Dendritic cell treated with granulocyte-macrophage colony-stimulating factor and Interleukin-4, amounts not matched to agents 40 ng/mL and 50 ng/mL, for 4 days (primary cell): ENCODE measurements around the gene MYH14.
A peak's percentile ranks its signal among the peaks of the same experiment; 100 is the strongest.
"Not testable (repeated sequence)": the region's sequence is repeated elsewhere in the genome, so short reads cannot be mapped to it uniquely, and the experiment has no call there.

Experiments
- H3K27ac Mint-ChIP-seq: one replicate; pipeline ENCODE4 v1.8.0; 2022; ENCODE audit warnings: mild to moderate bottlenecking, mixed read lengths
- H3K27me3 Mint-ChIP-seq: one replicate; pipeline ENCODE4 v1.8.0; 2022; ENCODE audit warnings: mild to moderate bottlenecking, mixed read lengths
- H3K36me3 Mint-ChIP-seq: one replicate; pipeline ENCODE4 v1.8.0; 2022; ENCODE audit warnings: low read depth, mixed read lengths
- H3K4me1 Mint-ChIP-seq: one replicate; pipeline ENCODE4 v1.8.0; 2022; ENCODE audit warnings: low read depth, mixed read lengths
- H3K4me3 Mint-ChIP-seq: one replicate; pipeline ENCODE4 v1.8.0; 2022; ENCODE audit warnings: mild to moderate bottlenecking, moderate library complexity, mixed read lengths
- H3K9me3 Mint-ChIP-seq: one replicate; pipeline ENCODE4 v1.8.0; 2022; ENCODE audit warnings: mixed read lengths
- intact Hi-C: fragments of 100-400 bp; cut with micrococcal nuclease; formaldehyde crosslinking; loops from one replicate; pipeline ENCODE4 v1.15.0; 2022

The MYH14 gene

DNA sequence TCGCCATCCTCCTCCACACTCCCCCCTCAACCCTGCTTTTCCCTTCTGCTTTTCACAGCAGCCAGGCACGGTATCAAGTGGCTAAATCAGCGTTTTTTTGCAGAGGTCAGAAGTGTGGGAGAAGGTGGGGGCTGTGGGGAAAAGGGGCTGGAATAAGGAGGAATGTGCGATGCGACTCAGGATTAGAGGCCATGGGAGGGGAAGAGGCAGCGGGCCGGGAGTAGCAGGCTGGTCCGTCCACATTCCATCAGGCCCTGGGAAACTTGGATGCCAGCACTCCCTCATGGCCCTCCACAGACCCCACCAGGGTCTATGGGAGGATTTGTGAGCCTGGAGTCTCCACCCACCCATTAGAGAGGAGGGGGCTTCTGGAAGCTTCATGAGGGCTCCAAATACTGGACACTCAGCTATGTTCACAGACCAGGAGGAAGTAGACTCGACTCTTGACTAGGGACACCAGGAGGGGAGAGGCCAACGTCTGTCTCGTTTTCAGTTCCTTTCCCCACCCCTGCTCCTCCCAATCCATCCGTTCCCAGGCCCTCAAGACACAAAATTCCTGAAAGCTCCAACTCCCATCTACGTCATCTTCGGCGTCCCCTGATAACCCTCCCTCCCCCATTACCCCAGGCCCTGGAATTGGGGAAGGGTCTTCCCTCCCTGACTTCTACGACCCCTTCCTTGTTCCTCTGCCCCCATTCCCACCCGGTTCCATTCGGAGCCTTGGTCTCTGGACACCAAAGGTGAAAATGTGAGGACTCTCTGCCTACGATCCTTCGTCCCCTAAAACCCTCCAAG, 129.0 kb downstream of the MYH14 start:
- no peaks in the 10 kb centered on the region for H3K9me3 Mint-ChIP-seq

DNA sequence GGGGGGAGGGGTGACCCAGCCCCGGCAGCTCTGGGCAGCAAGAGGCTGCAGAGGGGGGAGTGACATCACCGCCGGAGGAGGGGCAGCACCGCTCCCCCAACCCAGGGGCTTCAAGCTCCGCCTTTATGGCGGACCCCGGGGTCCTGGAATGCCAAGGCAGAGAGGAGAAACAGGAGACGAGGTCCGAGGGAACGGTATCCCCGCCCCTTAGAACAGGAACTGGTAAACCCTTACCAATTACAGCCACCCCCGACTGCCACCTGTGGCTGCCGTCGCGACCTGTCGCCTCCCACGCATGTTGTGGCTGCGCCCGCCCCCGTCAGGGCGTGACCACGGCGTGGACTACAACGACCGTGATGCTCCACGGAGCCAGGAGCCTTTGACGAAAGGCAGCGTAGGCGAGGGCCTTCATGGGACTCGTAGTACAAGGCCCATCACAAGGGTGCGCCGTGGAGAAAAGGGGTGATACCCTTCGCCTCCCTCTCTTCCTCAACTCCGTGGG, 129.9 kb downstream of the MYH14 start:
- no peaks in the 10 kb centered on the region for H3K27me3 Mint-ChIP-seq
- intact Hi-C loops: no loop called here
- peaks cover 48% of the 10 kb centered on the region for H3K36me3 Mint-ChIP-seq
- no peaks in the 10 kb centered on the region for H3K9me3 Mint-ChIP-seq
- peak overlapping the region; percentile 84 for H3K27ac Mint-ChIP-seq
- H3K4me3 Mint-ChIP-seq: peak overlapping the region; percentile 81
- H3K4me1 Mint-ChIP-seq: peaks cover 89% of the 10 kb centered on the region

More for the DNA sequence above, 129.0 kb downstream of the MYH14 start:
- Mint-ChIP-seq H3K4me1 (peaks cover 86% of the 10 kb centered on the region), H3K27ac (peak overlapping the region; percentile 84), H3K36me3 (peaks cover 43% of the 10 kb centered on the region), H3K4me3 (peak overlapping the region; percentile 81), H3K27me3 (peaks cover 5% of the 10 kb centered on the region)
- intact Hi-C loops: no loop called here

DNA sequence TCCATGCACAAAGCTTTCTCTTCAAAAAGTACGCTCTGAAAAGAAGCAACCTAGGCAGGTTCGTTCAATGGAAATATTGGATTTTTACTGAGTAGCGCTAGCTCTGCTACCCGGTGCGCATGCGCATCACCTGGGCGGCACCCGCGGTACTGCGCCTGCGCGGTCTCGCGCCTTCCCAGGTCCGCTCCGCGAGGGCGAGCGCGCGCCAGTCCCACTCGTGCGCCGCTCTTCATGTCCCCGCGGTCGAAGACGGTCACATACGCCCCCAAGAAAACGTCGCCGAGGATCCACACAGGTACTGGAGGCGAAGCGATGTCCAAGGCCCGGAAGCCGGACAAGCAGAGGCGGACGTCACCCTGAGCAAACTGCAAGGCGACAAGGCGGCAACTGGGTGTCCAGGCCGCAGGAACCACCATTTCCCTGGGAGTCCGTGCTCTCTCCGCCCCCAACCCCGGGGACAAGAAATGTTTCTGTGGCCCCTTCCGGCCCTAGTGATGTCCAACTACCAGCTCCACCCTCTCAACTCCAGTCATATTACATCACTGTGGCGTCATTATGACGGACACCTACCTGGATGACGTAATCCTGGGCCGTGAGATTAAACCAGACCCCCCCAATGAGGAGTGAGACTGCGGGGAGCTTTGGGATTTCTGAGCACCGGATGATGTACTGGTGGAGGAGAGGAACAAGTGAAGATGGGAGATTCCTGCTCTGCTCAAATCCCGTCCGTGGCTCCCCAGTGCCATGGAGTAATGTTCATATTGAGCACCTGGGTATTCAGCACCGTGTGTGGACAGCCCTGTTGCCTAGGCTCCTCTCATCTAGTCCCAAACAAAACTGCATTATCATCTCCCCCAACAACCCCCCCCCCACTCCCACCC, 130.6 kb downstream of the MYH14 start:
- Mint-ChIP-seq H3K36me3 (peaks cover 51% of the 10 kb centered on the region), H3K27ac (peak overlapping the region; percentile 84), H3K27me3 (no peaks in the 10 kb centered on the region), H3K4me3 (peak overlapping the region; percentile 81), H3K4me1 (peaks cover 91% of the 10 kb centered on the region), H3K9me3 (no peaks in the 10 kb centered on the region)
- intact Hi-C loops: no loop called here

DNA sequence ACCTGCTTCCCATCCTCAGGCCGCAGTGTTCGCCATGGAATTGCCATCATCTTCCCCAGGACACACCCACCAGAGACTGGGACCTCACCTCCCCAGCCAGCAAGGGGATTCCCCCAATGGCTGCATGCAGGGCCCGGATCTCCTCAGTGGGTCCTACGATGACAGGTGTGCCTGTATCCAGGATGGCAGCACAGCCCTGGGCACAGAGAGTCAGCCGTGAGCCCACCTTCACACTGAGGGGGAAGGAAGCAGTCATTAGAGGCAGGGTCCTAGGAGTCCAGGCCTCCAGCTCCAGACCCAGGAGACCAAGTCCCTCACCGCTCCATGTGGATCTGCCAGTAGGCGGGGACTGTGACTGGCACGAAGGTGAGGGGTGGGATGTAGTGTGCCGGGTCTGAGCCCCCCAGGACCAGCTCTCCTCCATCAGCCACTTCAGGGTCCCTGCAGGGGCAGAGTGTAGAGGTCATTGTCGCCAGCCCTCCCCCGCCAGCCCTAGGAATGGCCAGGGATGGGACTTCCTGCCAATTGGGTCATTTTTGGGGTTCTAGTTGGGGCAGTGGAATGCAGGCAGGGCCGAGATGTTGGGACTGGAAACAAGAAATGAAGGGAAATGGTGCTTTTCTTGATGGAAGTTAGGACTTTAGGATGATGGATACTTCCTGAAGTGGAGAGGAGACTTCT, 131.5 kb downstream of the MYH14 start:
- Mint-ChIP-seq H3K27ac (peak overlapping the region; percentile 84), H3K4me3 (peak overlapping the region; percentile 10), H3K36me3 (peaks cover 51% of the 10 kb centered on the region), H3K4me1 (peaks cover 92% of the 10 kb centered on the region), H3K27me3 (no peaks in the 10 kb centered on the region), H3K9me3 (no peaks in the 10 kb centered on the region)
- intact Hi-C loops: no loop called here

DNA sequence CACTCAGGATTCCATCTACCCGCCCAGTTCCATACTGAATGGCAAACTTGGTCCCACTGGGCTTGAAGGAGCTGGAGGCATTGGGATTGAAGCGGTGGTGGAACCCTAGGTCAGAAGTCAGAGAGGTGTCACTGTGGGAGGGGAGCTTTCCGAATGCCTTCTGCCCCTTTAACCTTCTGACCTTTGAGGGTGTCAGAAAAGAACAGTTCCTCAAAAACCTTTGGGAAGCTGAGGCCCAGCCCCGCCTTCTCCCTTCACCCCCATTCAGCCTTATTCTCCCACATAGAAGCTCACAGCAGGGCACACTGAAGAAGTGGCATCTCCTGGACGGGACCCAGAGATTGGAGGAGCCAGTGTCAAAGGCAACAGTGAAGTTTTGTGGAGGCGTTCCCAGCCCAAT, 133.6 kb downstream of the MYH14 start:
- peaks cover 51% of the 10 kb centered on the region for H3K36me3 Mint-ChIP-seq
- H3K9me3 Mint-ChIP-seq, H3K4me3 Mint-ChIP-seq, H3K27me3 Mint-ChIP-seq, intact Hi-C loops: not testable (repeated sequence)
- peak overlapping the region; percentile 55 for H3K27ac Mint-ChIP-seq
- peaks cover 81% of the 10 kb centered on the region for H3K4me1 Mint-ChIP-seq

DNA sequence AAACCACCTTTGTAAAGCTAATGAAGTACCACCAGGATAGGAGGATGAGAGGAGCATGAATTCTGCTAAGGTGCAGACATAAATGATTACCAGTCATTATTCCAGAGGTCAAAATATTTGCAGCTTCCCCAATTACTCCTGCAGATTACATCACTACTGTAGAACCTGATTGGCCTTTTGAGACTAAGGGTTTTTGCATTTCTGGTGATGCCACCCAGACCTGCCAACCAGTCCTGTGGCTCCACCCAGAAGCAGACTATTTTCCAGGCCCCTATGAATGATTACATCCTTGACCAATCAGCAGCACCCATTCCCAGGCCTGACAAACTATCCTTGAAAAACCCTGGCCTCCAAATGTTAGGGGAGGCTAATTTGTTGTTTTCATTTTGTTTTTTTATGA, 136.9 kb downstream of the MYH14 start:
- H3K4me3 Mint-ChIP-seq: no peak overlapping the region
- H3K4me1 Mint-ChIP-seq: peaks cover 77% of the 10 kb centered on the region
- no peaks in the 10 kb centered on the region for H3K27me3 Mint-ChIP-seq

DNA sequence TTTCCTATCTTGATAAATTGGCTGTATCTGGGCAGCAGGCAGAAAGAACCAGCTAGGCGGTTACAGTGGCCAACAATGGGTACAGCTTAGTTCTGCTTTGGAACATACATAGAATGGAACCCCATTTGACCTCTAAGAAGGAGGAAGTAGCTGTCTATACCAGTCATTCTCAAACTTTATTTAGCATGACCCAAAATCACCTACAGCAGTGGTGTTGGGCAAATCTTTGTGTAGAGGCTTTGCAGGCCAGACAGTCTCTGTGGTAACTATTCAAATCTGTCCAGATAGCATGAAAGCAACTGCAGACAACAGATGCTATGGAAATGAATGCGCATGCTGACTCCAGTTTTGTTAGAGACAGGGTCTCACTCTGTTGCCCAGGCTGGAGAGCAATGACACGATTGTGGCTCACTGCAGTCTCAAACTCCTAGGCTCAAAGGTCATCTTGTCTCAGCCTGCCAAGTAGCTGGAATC, 137.7 kb downstream of the MYH14 start:
- peaks cover 31% of the 10 kb centered on the region for H3K36me3 Mint-ChIP-seq
- H3K27me3 Mint-ChIP-seq: no peaks in the 10 kb centered on the region
- H3K4me1 Mint-ChIP-seq: peaks cover 75% of the 10 kb centered on the region
- peak overlapping the region; percentile 59 for H3K27ac Mint-ChIP-seq
- intact Hi-C loops: no loop called here
- no peaks in the 10 kb centered on the region for H3K9me3 Mint-ChIP-seq
- peak overlapping the region; percentile 30 for H3K4me3 Mint-ChIP-seq

More for the DNA sequence above, 136.9 kb downstream of the MYH14 start:
- H3K36me3 Mint-ChIP-seq: peaks cover 39% of the 10 kb centered on the region
- no peaks in the 10 kb centered on the region for H3K9me3 Mint-ChIP-seq
- intact Hi-C loops: no loop called here
- H3K27ac Mint-ChIP-seq: peak overlapping the region; percentile 59

DNA sequence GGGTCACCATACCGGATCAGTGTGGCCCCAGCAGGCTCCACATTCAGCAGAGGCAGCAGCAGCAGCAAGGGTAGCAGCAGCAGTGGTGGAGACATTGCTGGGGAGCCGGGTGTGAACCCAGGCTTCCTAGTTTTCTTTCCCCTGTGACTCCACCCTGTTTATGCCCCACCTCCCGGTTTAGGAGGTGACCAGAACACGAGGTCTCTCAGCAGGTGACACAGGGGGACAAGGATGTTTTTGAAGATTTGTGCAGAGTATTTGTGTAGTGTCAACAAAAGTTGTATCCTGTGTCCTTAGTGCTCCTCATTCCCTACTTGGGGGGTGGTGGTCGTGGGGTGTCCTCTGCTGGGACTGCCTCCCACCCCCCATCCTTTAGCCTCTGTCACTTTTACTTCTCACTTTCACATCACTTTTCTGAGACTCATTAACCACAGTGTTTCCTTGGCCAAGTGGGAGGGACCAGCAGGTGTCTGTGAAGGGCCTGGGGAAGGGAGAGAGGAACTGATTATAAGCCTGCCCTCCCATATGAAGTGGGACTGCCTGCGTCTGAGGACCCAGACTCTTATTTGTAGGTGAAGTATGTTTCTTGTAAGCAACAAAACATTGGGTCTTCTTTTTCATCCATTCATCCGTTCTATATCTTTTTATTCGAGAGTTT, 141.4 kb downstream of the MYH14 start:
- Mint-ChIP-seq H3K27me3 (no peaks in the 10 kb centered on the region), H3K4me1 (peaks cover 63% of the 10 kb centered on the region), H3K4me3 (peak overlapping the region; percentile 75), H3K27ac (peak overlapping the region; percentile 80), H3K36me3 (peaks cover 6% of the 10 kb centered on the region), H3K9me3 (no peaks in the 10 kb centered on the region)
- intact Hi-C loops: no loop called here

DNA sequence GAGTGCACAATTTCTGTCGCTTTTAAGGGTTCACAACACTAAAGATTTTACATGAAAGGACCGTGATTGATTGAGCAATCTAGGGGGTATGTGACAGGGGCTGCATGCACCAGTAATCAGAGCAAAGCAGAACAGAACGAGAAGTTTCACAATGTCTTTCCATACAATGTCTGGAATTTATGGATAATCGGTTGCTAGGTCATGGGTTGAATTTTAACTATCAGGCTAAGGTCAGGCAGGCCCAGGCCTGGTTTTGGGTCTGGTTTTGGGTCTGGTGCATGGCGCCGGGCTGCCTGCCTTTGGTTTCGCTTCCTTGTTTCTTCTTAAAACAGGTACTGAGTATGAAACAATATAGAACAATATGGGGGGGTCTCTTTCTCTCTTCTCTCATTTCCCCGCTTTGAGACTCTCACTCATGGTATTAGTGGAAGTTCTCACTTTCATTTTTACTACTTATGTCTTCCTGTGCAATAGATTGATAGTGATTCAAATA, 143.7 kb downstream of the MYH14 start:
- intact Hi-C loops, H3K36me3 Mint-ChIP-seq, H3K27me3 Mint-ChIP-seq, H3K9me3 Mint-ChIP-seq, H3K4me3 Mint-ChIP-seq: not testable (repeated sequence)
- peaks cover 51% of the 10 kb centered on the region for H3K4me1 Mint-ChIP-seq
- H3K27ac Mint-ChIP-seq: peak overlapping the region; percentile 69

DNA sequence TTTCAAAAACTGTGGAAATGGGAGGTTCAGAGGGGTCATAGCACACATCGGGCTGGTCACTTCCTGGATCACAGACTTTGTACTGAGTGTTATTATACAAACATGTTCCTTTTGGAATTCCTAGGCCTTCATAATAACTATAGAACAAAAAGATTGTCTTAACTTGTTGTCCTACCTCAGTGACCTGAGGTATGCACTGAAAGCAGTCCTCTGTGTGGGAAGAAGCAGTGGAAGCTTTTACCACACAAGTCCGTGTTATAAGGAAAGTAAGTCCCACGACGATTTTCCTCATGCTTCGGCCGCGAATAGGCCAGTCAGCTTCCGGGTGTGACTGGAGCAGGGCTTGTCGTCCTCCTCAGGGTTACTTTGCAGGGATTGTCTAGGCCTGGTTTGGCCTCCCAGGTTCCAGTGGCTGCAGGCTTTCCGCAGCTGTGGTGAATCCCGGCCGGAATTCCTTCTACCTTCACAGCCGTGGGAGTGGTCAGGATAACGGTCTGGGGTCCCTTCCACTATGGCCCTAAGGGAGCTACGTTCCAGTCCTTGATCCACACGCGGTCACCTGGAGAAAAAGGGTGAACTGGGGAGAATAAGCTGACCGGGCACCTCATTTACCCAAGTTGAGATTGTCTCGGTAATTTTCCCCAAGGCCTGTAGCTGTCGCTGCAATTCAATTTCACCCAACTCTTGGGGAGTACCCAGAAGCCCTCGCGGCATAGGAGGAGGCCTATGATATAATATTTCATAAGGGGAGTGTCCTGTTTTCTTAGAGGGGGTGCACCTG, 146.0 kb downstream of the MYH14 start:
- intact Hi-C loops: no loop called here
- Mint-ChIP-seq H3K4me3 (no peak overlapping the region), H3K36me3 (no peaks in the 10 kb centered on the region), H3K27ac (no peak overlapping the region), H3K27me3 (no peaks in the 10 kb centered on the region), H3K9me3 (no peaks in the 10 kb centered on the region), H3K4me1 (peaks cover 31% of the 10 kb centered on the region)

DNA sequence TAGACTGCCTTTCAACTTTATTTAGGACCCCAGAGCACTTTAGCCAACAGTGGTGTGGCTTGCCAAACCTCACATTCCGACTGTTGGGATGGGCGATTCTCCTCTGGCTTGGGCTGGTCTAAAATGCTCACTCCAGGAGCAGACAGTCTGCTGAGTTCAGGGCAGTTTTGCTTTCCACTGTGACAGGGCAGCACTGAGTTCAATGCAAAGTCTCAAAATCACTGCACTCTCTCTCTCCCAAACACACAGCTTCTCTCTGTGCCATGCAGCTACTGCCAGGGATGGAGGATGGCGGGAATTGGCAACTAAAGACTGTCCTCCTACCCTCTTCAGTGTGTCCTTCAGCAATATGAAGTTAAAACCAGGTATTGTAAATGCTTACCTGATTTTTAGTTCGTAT, 148.8 kb downstream of the MYH14 start:
- H3K4me1 Mint-ChIP-seq: peaks cover 12% of the 10 kb centered on the region
- H3K9me3 Mint-ChIP-seq: no peaks in the 10 kb centered on the region
- intact Hi-C loops: no loop called here
- peaks cover 6% of the 10 kb centered on the region for H3K27me3 Mint-ChIP-seq
- no peaks in the 10 kb centered on the region for H3K36me3 Mint-ChIP-seq
- H3K27ac Mint-ChIP-seq: peak overlapping the region; percentile 11
- no peak overlapping the region for H3K4me3 Mint-ChIP-seq

DNA sequence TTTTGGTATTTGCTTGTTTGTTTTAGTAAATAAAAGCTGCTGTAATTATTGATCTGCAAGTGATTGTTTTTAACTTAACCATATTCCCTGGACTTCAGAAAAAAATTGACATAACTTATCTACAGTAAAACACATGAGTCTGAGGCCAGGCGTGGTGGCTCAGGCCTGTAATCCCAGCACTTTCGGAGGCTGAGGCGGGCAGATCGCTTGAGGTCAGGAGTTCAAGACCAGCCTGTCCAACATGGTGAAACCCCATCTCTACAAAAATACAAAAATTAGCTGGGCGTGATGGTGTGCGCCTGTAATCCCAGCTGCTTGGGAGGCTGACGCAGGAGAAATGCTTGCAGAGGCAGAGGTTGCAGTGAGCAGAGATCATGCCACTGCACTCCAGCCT, 150.1 kb downstream of the MYH14 start:
- H3K27me3 Mint-ChIP-seq, H3K4me3 Mint-ChIP-seq, H3K36me3 Mint-ChIP-seq, intact Hi-C loops, H3K9me3 Mint-ChIP-seq, H3K27ac Mint-ChIP-seq: not testable (repeated sequence)
- peaks cover 18% of the 10 kb centered on the region for H3K4me1 Mint-ChIP-seq
